Measurements from ENCODE around the gene RPL10A.

- TF ChIP-seq CTCF (IDR thresholded peaks at IDR 0.05) (no peak), POLR2A (IDR thresholded peaks at IDR 0.05) (no peak)
These were observed 5.6 kb downstream of the RPL10A start for GRCh38 chr6:35473850-35474130.
